Tibial nerve (tissue), 4 donors: ENCODE results near the gene ATG7. TPM values are rescaled to one million over a fixed set of nuclear protein-coding genes. Genes with fewer than 3 reads are reported as not detected.
A peak's percentile ranks its signal among the peaks of the same experiment; 100 is the strongest.

Experiments
- DNase-seq, 2 donors: peaks; one replicate each; pipeline ENCODE4 v3.0.0-alpha.2; 2019; ENCODE audit warnings: low spot score in 2 of 2
- H3K27ac ChIP-seq, 4 donors: fragments of 200-600 bp; sonication (generic) in 3 of 4; one replicate each; pipeline ENCODE4 v1.5.1; 2017 to 2019; ENCODE audit warnings: mild to moderate bottlenecking in 1 of 4
- H3K27me3 ChIP-seq, 2 donors: fragments of 200-600 bp; sonication (generic) in 1 of 2; one replicate each; pipeline versions ENCODE4 v1.5.1 to v1.6.0; 2017 to 2019
- H3K36me3 ChIP-seq, 3 donors: fragments of 200-600 bp; sonication (generic); one replicate each; pipeline ENCODE4 v1.5.1; 2018 to 2019
- H3K4me1 ChIP-seq, 4 donors: fragments of 200-600 bp; sonication (generic) in 3 of 4; one replicate each; pipeline ENCODE4 v1.5.1; 2017 to 2019
- H3K4me3 ChIP-seq, 4 donors: fragments of 200-600 bp; sonication (generic) in 3 of 4; one replicate each; pipeline ENCODE4 v1.5.1; 2017 to 2019; ENCODE audit warnings: mild to moderate bottlenecking in 1 of 4, moderate library complexity in 1 of 4
- H3K9me3 ChIP-seq, 4 donors: fragments of 200-600 bp; sonication (generic) in 3 of 4; one replicate each; pipeline ENCODE4 v1.5.1; 2017 to 2019
- CTCF ChIP-seq, 5 experiments: fragments of 200-600 bp in 3 of 5; fragments of 450-650 bp in 2 of 5; sonication (generic) in 3 of 5; IDR thresholded peaks; one replicate each; pipeline ENCODE4 v1.5.1; 2016 to 2019; ENCODE audit warnings: antibody characterized with exemption in 5 of 5, mild to moderate bottlenecking in 3 of 5, moderate library complexity in 2 of 5
- EP300 ChIP-seq, 2 donors: sonication (generic); formaldehyde crosslinking; IDR thresholded peaks; one replicate each; pipeline ENCODE4 v1.6.1; 2017; ENCODE audit warnings: antibody characterized with exemption in 2 of 2, mild to moderate bottlenecking in 1 of 2
- POLR2A ChIP-seq, 2 donors: fragments of 450-650 bp; IDR thresholded peaks; one replicate each; pipeline ENCODE4 v1.6.1; 2017; ENCODE audit warnings: antibody characterized with exemption in 2 of 2, mild to moderate bottlenecking in 2 of 2, moderate library complexity in 2 of 2
- WGBS, 2 donors: methylation state at CpG; one replicate each; pipeline ENCODE4 v1.1.5; 2018; 5-methylcytosine and 5-hydroxymethylcytosine counted together
- total RNA-seq, 4 donors: library from RNA; depleted of rRNA; stranded (reverse); fragments of >200 nt; gene quantifications; one replicate each; pipeline ENCODE4 v1.1.0, GENCODE V29; 2016

The ATG7 gene
- total RNA-seq, 4 donors from 2014 or later, result 71.0 to 94.0 (median 76.2) TPM

GRCh38 chr3:11507719-11508118 is 235.5 kb downstream of the ATG7 start:
- peak overlapping the region; percentile 8 to 82 (median 70) for H3K27ac ChIP-seq
- no peak for DNase-seq

GRCh38 chr3:11508346-11509172 is 236.4 kb downstream of the ATG7 start:
- no peaks in the 10 kb centered on the region for H3K36me3 ChIP-seq
- no peaks in the 10 kb centered on the region for H3K9me3 ChIP-seq
- H3K4me3 ChIP-seq, result no peak overlapping the region
- peaks cover 0 to 35% (median 26%) of the 10 kb centered on the region in 4 donors for H3K4me1 ChIP-seq
- H3K27ac ChIP-seq, result peak overlapping the region; percentile 8 to 82 (median 70)
- whole genome bisulfite sequencing, 2 donors, result 58 to 63% methylated on average over 5 of the region's 5 CpGs
- no peaks in the 10 kb centered on the region for H3K27me3 ChIP-seq
- no peak for DNase-seq
- TF ChIP-seq POLR2A (IDR thresholded peaks at IDR 0.05) (no peak), CTCF (IDR thresholded peaks at IDR 0.05) (no peak), EP300 (IDR thresholded peaks at IDR 0.05) (no peak)

More at GRCh38 chr3:11507719-11508118, 235.5 kb downstream of the ATG7 start:
- Histone ChIP-seq H3K27me3 (no peaks in the 10 kb centered on the region), H3K36me3 (no peaks in the 10 kb centered on the region), H3K4me1 (peaks cover 0 to 32% (median 24%) of the 10 kb centered on the region in 4 donors), H3K4me3 (no peak overlapping the region), H3K9me3 (no peaks in the 10 kb centered on the region)
- TF ChIP-seq CTCF (IDR thresholded peaks at IDR 0.05) (no peak), EP300 (IDR thresholded peaks at IDR 0.05) (no peak), POLR2A (IDR thresholded peaks at IDR 0.05) (no peak)

- TF ChIP-seq POLR2A (IDR thresholded peaks at IDR 0.05) (no peak), CTCF (IDR thresholded peaks at IDR 0.05) (peak in 2 of 5 experiments; percentile 13 to 22), EP300 (IDR thresholded peaks at IDR 0.05) (peak in 1 of 2 donors; percentile 47)
- peak in 1 of 2 donors; percentile 37 for DNase-seq
- peaks cover 0 to 44% (median 28%) of the 10 kb centered on the region in 4 donors for H3K4me1 ChIP-seq
- H3K27me3 ChIP-seq, result no peaks in the 10 kb centered on the region
- WGBS, 2 donors, result 20 to 21% methylated on average over 9 of the region's 9 CpGs
- no peaks in the 10 kb centered on the region for H3K36me3 ChIP-seq
- H3K27ac ChIP-seq, result peak overlapping the region; percentile 25 to 82 (median 70)
- no peak overlapping the region for H3K4me3 ChIP-seq
- H3K9me3 ChIP-seq, result no peaks in the 10 kb centered on the region
These were observed 237.2 kb downstream of the ATG7 start for GRCh38 chr3:11509173-11510000.

- TF ChIP-seq EP300 (IDR thresholded peaks at IDR 0.05) (no peak), POLR2A (IDR thresholded peaks at IDR 0.05) (no peak), CTCF (IDR thresholded peaks at IDR 0.05) (no peak)
- WGBS, 2 donors, result 44 to 60% methylated on average over 5 of the region's 5 CpGs
- Histone ChIP-seq H3K27ac (peak overlapping the region in 3 of 4 donors; percentile 51 to 82 (median 81)), H3K27me3 (no peaks in the 10 kb centered on the region), H3K4me1 (peaks cover 0 to 50% (median 28%) of the 10 kb centered on the region in 4 donors), H3K36me3 (no peaks in the 10 kb centered on the region), H3K9me3 (no peaks in the 10 kb centered on the region), H3K4me3 (no peak overlapping the region)
- no peak for DNase-seq
These were observed 237.8 kb downstream of the ATG7 start for GRCh38 chr3:11510001-11510340.
